Omental fat pad (tissue), 4 donors: Measurements from ENCODE around the gene HMG20A. TPM values are rescaled to one million over a fixed set of nuclear protein-coding genes. Genes with fewer than 3 reads are reported as not detected.

Experiments
- ATAC-seq: fragments of 150-250 bp; one replicate; pipeline ENCODE4 v1.9.1; 2016; ENCODE audit warnings: mild to moderate bottlenecking, moderate library complexity; ENCODE audit not compliant: low FRiP score
- DNase-seq: peaks from one replicate; pipeline ENCODE4 v3.0.0-alpha.2; 2019; ENCODE audit warnings: low spot score
- total RNA-seq, 4 donors: library from RNA; depleted of rRNA; stranded (reverse); fragments of >200 nt; gene quantifications; one replicate each; pipeline ENCODE4 v1.1.0, GENCODE V29; 2016
- TF ChIP-seq, protein P1 (sequence below), 3 donors: fragments of 450-650 bp; IDR thresholded peaks; one replicate each; pipeline ENCODE4 v1.5.1; 2016 to 2017; ENCODE audit warnings: antibody characterized with exemption in 3 of 3, mild to moderate bottlenecking in 3 of 3, moderate library complexity in 2 of 3

Gene HMG20A
- total RNA-seq, 4 donors from 2014 or later = 20.2 to 58.3 (median 31.2) TPM

DNA sequence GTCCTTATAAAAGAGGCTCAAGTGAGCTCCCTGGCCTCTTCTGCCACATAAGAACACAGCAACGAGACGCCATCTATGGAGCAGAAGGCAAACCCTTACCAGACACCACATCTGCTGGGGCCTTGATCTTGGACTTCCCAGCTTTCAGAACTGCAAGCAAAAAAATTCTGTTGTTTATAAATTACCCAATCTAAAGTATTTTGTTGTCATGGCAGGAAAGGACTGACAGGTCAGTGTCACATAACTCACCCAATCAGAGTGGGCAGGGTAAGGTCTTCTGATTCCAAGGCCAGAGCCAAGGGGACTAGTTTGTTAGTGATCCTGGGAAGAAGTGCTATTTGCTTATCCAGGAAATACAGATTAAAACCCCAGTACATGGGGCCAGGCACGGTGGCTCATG lies 98.9 kb downstream of the HMG20A start:
- TF ChIP-seq, protein P1, sequence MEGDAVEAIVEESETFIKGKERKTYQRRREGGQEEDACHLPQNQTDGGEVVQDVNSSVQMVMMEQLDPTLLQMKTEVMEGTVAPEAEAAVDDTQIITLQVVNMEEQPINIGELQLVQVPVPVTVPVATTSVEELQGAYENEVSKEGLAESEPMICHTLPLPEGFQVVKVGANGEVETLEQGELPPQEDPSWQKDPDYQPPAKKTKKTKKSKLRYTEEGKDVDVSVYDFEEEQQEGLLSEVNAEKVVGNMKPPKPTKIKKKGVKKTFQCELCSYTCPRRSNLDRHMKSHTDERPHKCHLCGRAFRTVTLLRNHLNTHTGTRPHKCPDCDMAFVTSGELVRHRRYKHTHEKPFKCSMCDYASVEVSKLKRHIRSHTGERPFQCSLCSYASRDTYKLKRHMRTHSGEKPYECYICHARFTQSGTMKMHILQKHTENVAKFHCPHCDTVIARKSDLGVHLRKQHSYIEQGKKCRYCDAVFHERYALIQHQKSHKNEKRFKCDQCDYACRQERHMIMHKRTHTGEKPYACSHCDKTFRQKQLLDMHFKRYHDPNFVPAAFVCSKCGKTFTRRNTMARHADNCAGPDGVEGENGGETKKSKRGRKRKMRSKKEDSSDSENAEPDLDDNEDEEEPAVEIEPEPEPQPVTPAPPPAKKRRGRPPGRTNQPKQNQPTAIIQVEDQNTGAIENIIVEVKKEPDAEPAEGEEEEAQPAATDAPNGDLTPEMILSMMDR (IDR thresholded peaks at IDR 0.05) = no peak
- ATAC-seq = no peak
- no peak for DNase-seq

DNA sequence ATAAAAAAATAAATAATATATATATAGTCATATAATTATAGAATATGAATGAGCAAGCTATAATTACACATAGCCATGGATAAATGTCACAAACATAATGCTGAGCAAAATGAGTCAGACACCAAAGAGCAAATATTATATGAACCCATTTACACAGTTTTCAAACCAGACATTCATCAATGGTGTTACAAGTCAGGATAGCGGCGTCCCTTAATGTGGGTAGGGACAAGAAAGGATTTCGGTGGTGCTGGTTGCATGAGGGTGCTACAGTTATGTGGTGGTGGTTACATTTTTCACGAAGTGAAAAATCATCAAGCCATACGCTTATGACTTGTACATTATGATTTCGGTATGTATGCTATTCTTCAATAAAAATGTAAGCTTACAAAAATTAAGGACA lies 100.5 kb downstream of the HMG20A start:
- DNase-seq (no peak), ATAC-seq (no peak)
- TF ChIP-seq, protein P1 (IDR thresholded peaks at IDR 0.05) = no peak

DNA sequence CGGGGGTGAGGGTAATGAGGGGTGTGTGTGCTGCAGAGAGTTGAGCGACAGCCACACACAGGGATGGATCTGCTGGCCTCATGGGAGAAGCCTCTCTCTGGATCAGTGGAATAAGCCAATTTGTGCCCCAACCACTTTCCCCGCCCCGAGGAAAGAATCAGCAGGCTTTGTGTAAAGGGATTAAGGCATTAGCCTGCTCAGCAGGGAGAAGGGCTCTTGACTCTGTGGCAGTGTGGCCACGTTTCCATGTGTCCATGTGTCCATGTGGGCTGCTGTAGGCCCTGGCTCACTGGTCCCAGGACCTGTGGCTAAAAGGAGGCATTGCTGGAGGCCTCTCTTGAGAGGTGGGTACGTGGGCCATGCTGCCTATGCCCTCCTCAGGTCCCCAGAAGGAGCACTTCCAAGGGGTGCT lies 104.7 kb downstream of the HMG20A start:
- ATAC-seq (no peak), DNase-seq (no peak)
- TF ChIP-seq, protein P1 (IDR thresholded peaks at IDR 0.05) = no peak

DNA sequence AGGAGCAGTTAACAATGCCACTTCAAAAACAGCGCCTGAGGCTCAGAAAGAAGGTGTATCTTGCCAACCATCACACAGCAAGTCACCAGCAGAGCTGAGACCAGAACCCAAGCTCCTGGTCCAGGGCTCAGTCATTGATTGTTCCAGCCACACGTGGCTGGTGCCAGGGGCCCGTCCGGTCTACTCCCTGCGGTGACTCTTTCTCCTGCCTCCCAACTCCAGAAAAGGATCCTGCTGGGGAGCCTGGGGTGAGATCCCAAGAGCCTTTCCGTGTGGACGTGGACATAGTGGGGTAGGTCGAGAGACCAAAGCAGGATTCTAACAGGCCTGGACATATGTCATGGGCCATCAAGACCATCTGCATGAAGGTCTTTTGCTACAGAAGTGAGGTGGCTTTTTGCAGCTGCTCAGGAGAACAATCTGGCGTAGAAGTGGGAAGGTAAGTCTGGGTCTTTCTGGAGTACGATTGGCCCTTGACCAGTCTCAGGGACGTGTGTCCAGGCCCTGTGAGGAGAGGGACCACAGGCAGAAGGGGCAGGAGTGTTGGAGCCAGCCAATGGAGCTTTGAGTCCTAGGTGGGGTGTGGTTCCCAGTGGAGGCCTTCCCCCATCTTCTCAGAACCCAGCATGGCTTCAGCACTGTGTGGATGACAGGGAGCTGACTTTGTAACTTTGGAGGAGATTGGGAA lies 105.4 kb downstream of the HMG20A start:
- TF ChIP-seq, protein P1 (IDR thresholded peaks at IDR 0.05) = no peak
- DNase-seq = no peak
- ATAC-seq = no peak

DNA sequence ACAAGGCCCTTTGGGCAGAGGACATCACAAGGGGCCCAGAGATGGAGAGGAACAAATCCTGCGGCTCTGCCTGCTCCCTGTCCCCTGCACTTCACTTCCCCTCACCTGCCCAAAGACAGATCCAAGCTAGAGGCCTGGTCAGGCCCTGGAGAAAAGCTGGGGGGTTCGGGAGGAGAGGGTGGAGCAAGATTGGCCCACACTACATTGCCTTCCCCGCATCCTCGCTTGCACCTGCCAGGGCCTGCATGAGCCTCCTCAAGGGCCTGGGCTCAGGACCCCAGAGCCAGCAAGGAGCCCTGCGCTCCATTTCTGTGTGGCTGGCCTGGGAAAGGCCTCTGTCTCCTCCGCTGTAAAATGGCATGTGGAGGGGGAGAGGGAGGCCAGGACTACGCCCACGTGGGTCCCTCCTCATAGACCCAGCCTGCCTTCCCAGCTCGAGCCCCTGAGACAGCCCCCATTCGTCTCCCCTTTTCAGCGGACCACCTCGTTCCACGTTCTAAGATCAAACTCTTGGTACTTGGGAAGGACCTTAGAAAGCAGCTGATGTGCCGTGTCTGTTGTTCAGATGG lies 106.0 kb downstream of the HMG20A start:
- DNase-seq = no peak

DNA sequence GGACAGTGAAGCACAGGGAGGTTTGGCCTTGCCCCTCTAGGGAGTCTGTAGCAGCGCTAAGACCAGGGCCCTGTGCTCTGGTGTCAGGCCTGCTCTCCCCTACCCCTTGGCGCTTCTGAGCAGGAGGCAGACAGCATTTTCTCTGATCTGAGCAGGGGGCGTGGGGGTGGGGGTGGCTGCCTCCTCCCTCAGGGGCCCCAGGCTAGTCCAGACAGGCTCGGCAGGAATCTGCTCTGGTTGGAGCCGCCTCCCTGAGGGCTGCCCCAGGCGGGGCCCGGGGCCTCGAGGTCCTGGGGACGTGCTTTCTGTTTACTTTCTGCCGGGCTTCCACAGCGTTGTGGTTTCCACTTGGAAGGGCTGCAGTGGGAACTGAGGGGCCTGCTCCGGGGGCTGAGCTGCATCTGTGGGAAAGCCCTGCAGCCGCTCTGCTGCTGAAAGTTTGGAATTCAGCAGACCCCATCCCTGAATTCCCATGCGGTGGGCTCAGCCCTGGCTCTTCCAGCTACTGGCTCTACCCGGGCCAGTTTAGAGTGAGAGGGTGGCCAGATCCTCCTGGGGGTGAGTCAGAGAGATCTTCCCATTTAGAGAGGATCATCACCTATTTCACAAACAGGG lies 106.6 kb downstream of the HMG20A start:
- DNase-seq (no peak), ATAC-seq (no peak)
- TF ChIP-seq, protein P1 (IDR thresholded peaks at IDR 0.05) = no peak

More for the DNA sequence above, 106.0 kb downstream of the HMG20A start:
- TF ChIP-seq, protein P1 (IDR thresholded peaks at IDR 0.05) = no peak
- no peak for ATAC-seq
